Breast epithelium (tissue), 4 donors: ENCODE data around the gene CROCC2. TPM values are rescaled to one million over a fixed set of nuclear protein-coding genes. Genes with fewer than 3 reads are reported as not detected.

Experiments
- DNase-seq, 2 donors: peaks; one replicate each; pipeline ENCODE4 v3.0.0-alpha.2; 2019; ENCODE audit warnings: low spot score in 2 of 2
- H3K27ac ChIP-seq, 2 donors: fragments of 200-600 bp; sonication (generic) in 1 of 2; one replicate each; pipeline ENCODE4 v1.5.1; 2016 to 2019; ENCODE audit warnings: mild to moderate bottlenecking in 1 of 2
- H3K27me3 ChIP-seq, 2 donors: fragments of 200-600 bp; sonication (generic) in 1 of 2; one replicate each; pipeline versions ENCODE4 v1.5.1 to v1.6.0; 2017 to 2019; ENCODE audit warnings: control low read depth in 1 of 2, mild to moderate bottlenecking in 1 of 2
- H3K36me3 ChIP-seq: fragments of 200-600 bp; one replicate; pipeline ENCODE4 v1.5.1; 2019
- H3K4me1 ChIP-seq, 2 donors: fragments of 200-600 bp; sonication (generic); one replicate each; pipeline ENCODE4 v1.5.1; 2016 to 2019; ENCODE audit warnings: control low read depth in 1 of 2
- H3K4me3 ChIP-seq, 3 donors: fragments of 200-600 bp; sonication (generic); 1 replicate in 2 of 3; 2 replicates in 1 of 3; pipeline ENCODE4 v1.5.1; 2016 to 2019; ENCODE audit warnings: mild to moderate bottlenecking in 3 of 3, moderate library complexity in 2 of 3
- H3K9me3 ChIP-seq, 2 donors: fragments of 200-600 bp; sonication (generic) in 1 of 2; one replicate each; pipeline ENCODE4 v1.5.1; 2016 to 2019; ENCODE audit warnings: control low read depth in 1 of 2
- POLR2A ChIP-seq: fragments of 450-650 bp; IDR thresholded peaks from one replicate; pipeline ENCODE4 v1.6.1; 2016; ENCODE audit warnings: antibody characterized with exemption, mild to moderate bottlenecking, moderate library complexity
- POLR2AphosphoS5 ChIP-seq, 3 donors: sonication (generic); formaldehyde crosslinking; IDR thresholded peaks; one replicate each; pipeline ENCODE4 v1.6.1; 2017; ENCODE audit warnings: antibody characterized with exemption in 3 of 3
- intact Hi-C: fragments of 100-400 bp; cut with DNase I; formaldehyde crosslinking; loops from one replicate; pipeline ENCODE4 v1.15.1; 2023; ENCODE audit warnings: low total_unique reads
- total RNA-seq, 3 donors: library from RNA; depleted of rRNA; stranded (reverse); fragments of >200 nt; gene quantifications; one replicate each; pipeline ENCODE4 v1.1.0, GENCODE V29; 2016
- TF ChIP-seq, protein P1 (sequence below), 3 donors: fragments of 450-650 bp; IDR thresholded peaks; one replicate each; pipeline ENCODE4 v1.5.1; 2016 to 2017; ENCODE audit warnings: antibody characterized with exemption in 3 of 3, mild to moderate bottlenecking in 3 of 3, moderate library complexity in 3 of 3

The CROCC2 gene
- total RNA-seq, 3 donors from 2014 or later = 0.33 TPM; not detected in 2

DNA sequence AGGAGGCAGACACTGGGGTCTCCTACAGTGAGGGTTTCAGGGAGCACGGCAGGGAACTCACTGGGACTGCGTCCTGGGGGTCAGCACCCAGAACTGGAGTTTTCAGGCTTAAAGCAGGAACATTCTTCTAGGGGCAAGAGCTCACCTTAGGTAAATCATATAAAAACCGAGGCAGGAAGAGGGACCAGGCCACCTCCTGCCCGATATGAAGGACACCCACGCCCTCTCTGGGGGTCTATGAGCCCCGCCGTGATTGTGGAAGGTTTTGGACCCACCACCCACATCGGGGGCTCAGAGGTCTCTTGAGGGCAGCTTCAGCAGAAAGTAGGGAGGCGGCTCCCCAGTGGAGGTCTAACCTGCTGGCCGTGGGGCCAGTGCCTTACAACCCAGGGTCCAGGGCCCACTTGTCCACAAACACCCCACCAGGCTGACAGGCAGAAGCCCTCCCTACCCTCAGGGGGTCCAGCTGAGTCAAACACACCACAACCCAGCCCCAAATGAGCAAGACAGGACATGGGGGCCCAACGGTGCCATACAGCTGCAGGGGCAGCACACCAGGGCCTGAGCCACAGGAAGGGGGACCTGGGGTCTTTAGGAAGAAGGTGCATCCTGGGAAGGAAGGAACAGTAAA lies 25.3 kb downstream of the CROCC2 start:
- intact Hi-C loops = no loop called here
- no peaks in the 10 kb centered on the region for H3K4me1 ChIP-seq
- H3K4me3 ChIP-seq = no peak overlapping the region
- no peaks in the 10 kb centered on the region for H3K36me3 ChIP-seq
- no peaks in the 10 kb centered on the region for H3K27me3 ChIP-seq
- TF ChIP-seq POLR2A (no peak), POLR2AphosphoS5 (IDR thresholded peaks at IDR 0.05) (no peak)
- TF ChIP-seq, protein P1, sequence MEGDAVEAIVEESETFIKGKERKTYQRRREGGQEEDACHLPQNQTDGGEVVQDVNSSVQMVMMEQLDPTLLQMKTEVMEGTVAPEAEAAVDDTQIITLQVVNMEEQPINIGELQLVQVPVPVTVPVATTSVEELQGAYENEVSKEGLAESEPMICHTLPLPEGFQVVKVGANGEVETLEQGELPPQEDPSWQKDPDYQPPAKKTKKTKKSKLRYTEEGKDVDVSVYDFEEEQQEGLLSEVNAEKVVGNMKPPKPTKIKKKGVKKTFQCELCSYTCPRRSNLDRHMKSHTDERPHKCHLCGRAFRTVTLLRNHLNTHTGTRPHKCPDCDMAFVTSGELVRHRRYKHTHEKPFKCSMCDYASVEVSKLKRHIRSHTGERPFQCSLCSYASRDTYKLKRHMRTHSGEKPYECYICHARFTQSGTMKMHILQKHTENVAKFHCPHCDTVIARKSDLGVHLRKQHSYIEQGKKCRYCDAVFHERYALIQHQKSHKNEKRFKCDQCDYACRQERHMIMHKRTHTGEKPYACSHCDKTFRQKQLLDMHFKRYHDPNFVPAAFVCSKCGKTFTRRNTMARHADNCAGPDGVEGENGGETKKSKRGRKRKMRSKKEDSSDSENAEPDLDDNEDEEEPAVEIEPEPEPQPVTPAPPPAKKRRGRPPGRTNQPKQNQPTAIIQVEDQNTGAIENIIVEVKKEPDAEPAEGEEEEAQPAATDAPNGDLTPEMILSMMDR (IDR thresholded peaks at IDR 0.05) = no peak
- peak in 1 of 2 donors; percentile 45 for DNase-seq
- no peak overlapping the region for H3K27ac ChIP-seq
- H3K9me3 ChIP-seq = peaks cover 3 to 8% of the 10 kb centered on the region in 2 donors

DNA sequence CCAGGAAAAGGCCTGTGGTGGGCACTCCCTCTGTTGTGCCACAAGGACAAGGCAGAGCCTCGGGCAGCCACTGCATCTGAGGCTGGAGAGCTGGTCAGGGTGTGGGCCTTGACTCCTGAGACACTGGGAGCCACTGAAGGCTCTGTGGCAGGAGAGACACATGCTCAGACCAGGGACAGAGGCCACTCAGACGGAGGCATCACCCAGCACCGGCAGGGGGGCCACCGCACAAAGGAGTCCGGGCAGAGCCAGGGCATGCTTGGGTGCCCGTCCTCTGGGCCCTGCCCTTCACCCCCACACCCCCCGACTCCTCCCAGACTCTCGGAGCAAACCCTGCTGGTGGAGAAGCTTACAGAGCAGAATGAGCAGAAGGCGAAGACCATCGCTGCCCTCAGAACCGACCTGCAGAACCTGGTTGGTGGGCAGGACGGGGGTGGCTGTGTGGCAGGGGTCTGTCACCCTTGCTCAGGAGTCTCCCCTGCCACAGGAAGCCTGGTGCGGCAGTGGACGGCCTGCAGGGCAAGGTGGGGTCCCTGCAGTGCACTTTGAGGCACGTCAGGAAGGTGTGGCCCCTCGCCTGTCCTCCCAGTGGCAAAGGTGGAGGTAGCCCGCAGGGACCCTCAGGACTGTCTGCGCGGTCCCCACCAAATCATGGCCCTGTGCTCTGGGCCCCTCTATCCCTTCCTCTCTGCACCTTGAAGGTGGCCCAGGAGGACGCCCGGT lies 26.0 kb downstream of the CROCC2 start:
- no peaks in the 10 kb centered on the region for H3K4me1 ChIP-seq
- TF ChIP-seq, protein P1 (IDR thresholded peaks at IDR 0.05) = no peak
- TF ChIP-seq POLR2A (no peak), POLR2AphosphoS5 (IDR thresholded peaks at IDR 0.05) (no peak)
- peak; percentile 11 to 41 for DNase-seq
- no peak overlapping the region for H3K4me3 ChIP-seq
- H3K27me3 ChIP-seq = no peaks in the 10 kb centered on the region
- intact Hi-C loops = no loop called here
- no peaks in the 10 kb centered on the region for H3K36me3 ChIP-seq
- no peak overlapping the region for H3K27ac ChIP-seq
- H3K9me3 ChIP-seq = peaks cover 8% of the 10 kb centered on the region in 2 donors

DNA sequence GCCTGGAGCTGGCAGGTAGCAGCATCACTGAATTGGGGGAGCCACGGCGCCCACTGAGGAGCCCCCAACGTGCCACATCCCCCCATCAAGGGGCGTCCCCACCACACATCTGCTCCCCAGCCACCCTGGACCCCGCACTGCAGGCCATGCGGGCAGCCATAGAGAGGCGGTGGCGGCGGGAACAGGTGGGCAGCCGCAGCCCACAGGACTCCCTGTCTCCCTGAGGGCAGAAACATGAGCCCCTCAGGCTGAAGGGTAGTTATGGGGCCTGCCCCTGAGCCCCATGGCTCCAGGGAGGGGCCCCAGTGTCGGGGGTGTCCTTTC lies 26.6 kb downstream of the CROCC2 start:
- no peaks in the 10 kb centered on the region for H3K4me1 ChIP-seq

DNA sequence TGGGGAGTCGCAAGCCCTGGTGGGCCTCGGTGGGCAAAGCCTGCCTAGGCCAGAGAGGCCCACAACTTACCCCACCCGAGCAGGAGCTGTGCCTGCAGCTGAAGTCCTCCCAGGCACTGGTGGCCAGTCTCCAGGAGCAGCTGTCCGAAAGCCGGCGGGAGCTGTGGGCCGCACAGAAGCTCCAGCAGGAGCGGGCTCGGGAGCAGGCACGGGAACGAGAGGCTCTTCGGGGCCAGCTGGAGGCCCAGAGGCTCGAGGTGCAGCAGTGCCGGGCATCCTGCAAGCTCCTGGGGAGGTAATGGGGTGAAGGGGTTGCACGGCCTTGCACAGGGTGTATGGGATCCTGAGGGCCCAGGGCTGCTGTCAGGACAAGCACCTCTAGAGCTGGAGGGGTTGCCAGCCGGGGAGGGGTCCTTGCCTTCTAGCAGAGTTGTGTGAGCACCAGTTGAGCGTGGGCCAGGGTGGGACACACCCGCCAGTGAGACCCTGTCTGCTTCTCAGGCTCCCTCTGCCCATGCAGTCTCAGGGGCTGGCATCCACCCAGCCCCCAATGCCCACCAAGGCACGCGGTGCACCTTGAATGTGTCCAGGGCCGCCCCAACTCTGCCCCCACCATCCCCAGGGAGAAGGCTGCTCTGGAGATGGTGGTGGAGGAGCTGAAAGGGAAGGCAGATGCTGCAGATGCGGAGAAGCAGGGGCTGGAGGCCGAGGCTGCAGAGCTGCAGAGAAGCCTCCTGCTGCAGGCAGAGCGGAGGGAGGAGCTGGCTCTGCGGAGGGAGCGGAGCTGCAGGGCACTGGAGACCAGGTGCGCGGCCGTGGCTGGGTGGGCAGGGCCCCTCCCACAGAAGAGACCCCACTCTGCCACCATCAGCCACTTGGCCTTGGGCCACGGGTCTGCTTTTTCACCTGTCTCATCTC lies 27.2 kb downstream of the CROCC2 start:
- intact Hi-C loops = no loop called here
- Histone ChIP-seq H3K27ac (no peak overlapping the region), H3K4me1 (no peaks in the 10 kb centered on the region), H3K9me3 (peaks cover 0 to 8% of the 10 kb centered on the region in 2 donors), H3K27me3 (no peaks in the 10 kb centered on the region), H3K4me3 (no peak overlapping the region), H3K36me3 (no peaks in the 10 kb centered on the region)
- TF ChIP-seq, protein P1 (IDR thresholded peaks at IDR 0.05) = no peak
- TF ChIP-seq POLR2AphosphoS5 (IDR thresholded peaks at IDR 0.05) (no peak), POLR2A (no peak)
- peak; percentile 6 to 45 for DNase-seq

More for the DNA sequence above, 26.6 kb downstream of the CROCC2 start:
- Histone ChIP-seq H3K36me3 (no peaks in the 10 kb centered on the region), H3K4me3 (no peak overlapping the region), H3K27ac (no peak overlapping the region), H3K9me3 (peaks cover 4 to 8% of the 10 kb centered on the region in 2 donors), H3K27me3 (no peaks in the 10 kb centered on the region)
- peak in 1 of 2 donors; percentile 39 for DNase-seq
- intact Hi-C loops = no loop called here
- TF ChIP-seq POLR2AphosphoS5 (IDR thresholded peaks at IDR 0.05) = no peak
- TF ChIP-seq, protein P1 (IDR thresholded peaks at IDR 0.05) = no peak
- no peak for TF ChIP-seq POLR2A
